HUES48 (cell line): ENCODE measurements around the gene VOPP1.

Source experiments
- H3K27ac ChIP-seq: one replicate; pipeline ENCODE4 v1.7.0; 2013; ENCODE audit warnings: low read depth, low read length, inconsistent platforms
- H3K27me3 ChIP-seq: 2 replicates; pipeline ENCODE4 v1.6.1; 2013; ENCODE audit warnings: mild to moderate bottlenecking, low read length; ENCODE audit not compliant: control insufficient read depth, insufficient read depth
- H3K36me3 ChIP-seq: 2 replicates; pipeline ENCODE4 v1.6.1; 2013; ENCODE audit warnings: low read length; ENCODE audit not compliant: control insufficient read depth, insufficient read depth
- H3K4me1 ChIP-seq: 2 replicates; pipeline ENCODE4 v1.6.1; 2013; ENCODE audit warnings: mild to moderate bottlenecking, low read length; ENCODE audit not compliant: control insufficient read depth, insufficient read depth
- H3K4me3 ChIP-seq: 2 replicates; pipeline ENCODE4 v1.5.1; 2013; ENCODE audit warnings: mild to moderate bottlenecking, low read depth, low read length
- H3K9ac ChIP-seq: 2 replicates; pipeline ENCODE4 v1.6.1; 2013; ENCODE audit warnings: mild to moderate bottlenecking, low read depth, low read length, moderate library complexity
- H3K9me3 ChIP-seq: 2 replicates; pipeline ENCODE4 v1.6.1; 2013; ENCODE audit warnings: low read length; ENCODE audit not compliant: control insufficient read depth, insufficient read depth

VOPP1 gene

DNA sequence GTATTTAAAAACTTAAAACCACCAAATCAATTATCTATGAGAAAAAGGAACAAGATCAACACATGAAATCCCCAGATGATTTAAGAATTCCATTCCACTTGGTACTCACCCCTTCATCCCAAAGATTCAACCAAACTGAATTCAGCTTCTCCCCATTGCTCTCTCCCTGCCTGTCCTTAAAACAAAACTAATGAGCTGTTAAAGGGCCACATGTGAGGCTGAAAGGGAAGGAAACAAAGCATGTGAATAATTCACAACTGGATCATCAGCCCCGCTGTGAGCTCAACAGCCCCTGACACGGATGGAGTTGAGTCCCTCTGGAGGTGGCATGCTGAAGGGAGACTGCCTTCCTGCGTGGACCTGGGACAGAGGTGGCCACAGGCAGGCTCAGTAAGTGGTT, 32.9 kb downstream of the VOPP1 start:
- Histone ChIP-seq H3K9me3 (no peaks in the 10 kb centered on the region), H3K4me3 (no peak overlapping the region), H3K27ac (peak overlapping the region; percentile 60), H3K36me3 (no peaks in the 10 kb centered on the region), H3K27me3 (no peaks in the 10 kb centered on the region), H3K4me1 (peaks cover 47% of the 10 kb centered on the region), H3K9ac (0 out of 2 replicates have a peak overlapping the region, but pooled peaks have one; percentile 19)

DNA sequence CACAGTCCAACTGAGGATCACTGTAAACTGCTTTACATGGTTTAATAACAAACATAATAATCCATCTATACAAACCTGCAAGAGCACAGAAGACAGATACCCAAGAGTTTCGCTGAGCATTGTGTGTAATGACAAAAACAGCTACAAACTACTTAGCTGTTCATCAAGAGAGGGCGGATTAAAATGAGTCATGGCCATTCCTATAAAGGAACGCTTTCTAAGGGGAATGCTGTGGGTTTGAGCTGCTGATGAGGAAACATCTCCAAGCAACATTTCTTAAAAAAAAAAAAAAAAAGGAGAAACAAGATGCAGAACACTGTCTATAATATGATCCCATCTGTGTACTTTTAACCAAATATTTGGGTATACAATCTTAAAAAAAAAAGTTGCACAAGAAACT, 33.8 kb downstream of the VOPP1 start:
- Histone ChIP-seq H3K4me1 (peaks cover 47% of the 10 kb centered on the region), H3K27ac (no peak overlapping the region), H3K27me3 (no peaks in the 10 kb centered on the region), H3K36me3 (no peaks in the 10 kb centered on the region), H3K9me3 (no peaks in the 10 kb centered on the region), H3K4me3 (no peak overlapping the region), H3K9ac (no peak overlapping the region)

DNA sequence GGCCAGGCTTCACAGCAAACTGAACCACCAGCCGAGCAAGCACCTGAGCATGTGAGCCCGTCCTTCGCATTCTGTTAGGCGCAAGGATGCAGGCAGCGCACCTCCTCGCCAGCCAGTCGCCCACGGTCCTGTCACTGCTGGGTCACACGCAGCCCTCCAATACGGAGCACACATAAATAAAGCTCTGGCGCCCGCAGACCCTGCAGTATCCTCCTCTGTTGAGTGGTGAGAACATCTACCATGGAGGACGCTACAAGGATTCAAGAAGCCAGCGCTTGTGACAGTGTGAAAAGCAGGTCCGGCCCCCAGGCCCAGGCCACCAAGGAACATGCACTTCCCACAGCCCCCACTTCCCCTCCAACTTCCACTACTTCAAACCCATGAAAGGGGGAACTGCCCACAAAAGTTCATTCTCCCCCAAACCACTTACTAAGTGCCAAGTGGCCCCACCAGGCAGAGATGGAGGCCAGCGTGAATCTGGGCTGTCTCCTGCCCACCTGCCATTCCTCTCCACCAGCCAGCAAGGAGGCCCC, 34.8 kb downstream of the VOPP1 start:
- Histone ChIP-seq H3K4me1 (peaks cover 54% of the 10 kb centered on the region), H3K36me3 (no peaks in the 10 kb centered on the region), H3K4me3 (no peak overlapping the region), H3K27ac (no peak overlapping the region), H3K27me3 (no peaks in the 10 kb centered on the region), H3K9ac (no peak overlapping the region), H3K9me3 (no peaks in the 10 kb centered on the region)

DNA sequence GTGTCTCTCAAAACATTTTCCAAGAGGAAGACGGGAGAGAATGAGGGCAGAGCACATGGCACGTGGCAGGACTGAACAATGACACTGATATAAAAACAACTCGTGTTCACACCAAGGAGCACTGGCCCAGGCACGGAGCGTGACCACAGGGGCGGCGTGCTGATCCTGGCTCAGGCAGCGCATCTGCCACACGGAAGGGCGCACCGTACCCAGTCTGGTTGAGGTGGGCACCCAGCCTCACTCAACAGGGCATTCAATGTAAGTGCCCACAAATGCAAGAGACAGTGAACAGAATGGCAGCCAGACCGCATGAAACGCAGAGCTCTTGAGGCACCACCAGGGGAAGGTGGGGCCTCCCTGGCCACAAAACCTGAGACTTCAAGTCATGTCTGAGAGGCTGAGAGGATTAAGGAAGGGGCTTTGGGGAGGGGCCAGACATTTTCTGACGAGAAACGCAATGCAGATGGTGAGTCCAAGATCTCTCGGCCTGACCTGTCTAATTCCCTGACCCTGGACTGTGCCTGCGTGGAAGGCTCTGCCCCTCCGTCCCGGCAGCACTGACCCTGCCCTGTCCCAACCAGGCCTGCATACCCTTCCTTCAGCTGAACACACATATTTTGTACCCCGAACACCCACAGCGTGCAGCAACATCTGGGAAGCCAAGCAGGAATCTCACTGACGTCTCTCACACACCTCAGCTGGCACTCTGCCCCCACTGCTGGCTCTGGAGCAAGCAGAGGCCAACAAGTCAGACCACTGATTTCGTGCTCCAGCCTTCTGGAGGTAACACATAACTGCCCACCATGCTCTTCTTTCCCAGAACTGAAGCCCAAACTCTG, 35.5 kb downstream of the VOPP1 start:
- Histone ChIP-seq H3K9ac (no peak overlapping the region), H3K9me3 (no peaks in the 10 kb centered on the region), H3K27ac (no peak overlapping the region), H3K4me1 (peaks cover 60% of the 10 kb centered on the region), H3K36me3 (no peaks in the 10 kb centered on the region), H3K4me3 (no peak overlapping the region), H3K27me3 (no peaks in the 10 kb centered on the region)

DNA sequence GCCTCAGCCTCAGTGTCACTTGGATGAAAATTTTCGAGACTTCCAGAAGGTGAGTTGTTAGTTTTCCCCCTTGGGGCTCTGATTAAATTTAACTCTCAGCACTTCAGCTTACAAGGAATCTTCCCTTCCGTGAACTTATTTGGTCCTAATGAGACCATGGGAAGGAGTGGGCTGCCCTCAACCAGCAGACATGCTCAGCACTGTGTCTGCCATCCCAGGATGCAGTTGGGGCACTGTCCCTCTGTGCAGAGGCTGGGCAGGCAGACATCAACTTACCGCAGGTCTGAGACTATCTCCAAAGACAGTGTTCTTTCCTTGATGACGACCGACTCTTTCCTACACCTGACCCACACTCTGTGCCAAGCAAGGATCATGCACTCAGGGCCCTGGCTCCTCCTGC, 36.7 kb downstream of the VOPP1 start:
- Histone ChIP-seq H3K9me3 (no peaks in the 10 kb centered on the region), H3K4me3 (no peak overlapping the region), H3K9ac (no peak overlapping the region), H3K4me1 (peaks cover 60% of the 10 kb centered on the region), H3K27ac (no peak overlapping the region), H3K27me3 (no peaks in the 10 kb centered on the region), H3K36me3 (no peaks in the 10 kb centered on the region)

DNA sequence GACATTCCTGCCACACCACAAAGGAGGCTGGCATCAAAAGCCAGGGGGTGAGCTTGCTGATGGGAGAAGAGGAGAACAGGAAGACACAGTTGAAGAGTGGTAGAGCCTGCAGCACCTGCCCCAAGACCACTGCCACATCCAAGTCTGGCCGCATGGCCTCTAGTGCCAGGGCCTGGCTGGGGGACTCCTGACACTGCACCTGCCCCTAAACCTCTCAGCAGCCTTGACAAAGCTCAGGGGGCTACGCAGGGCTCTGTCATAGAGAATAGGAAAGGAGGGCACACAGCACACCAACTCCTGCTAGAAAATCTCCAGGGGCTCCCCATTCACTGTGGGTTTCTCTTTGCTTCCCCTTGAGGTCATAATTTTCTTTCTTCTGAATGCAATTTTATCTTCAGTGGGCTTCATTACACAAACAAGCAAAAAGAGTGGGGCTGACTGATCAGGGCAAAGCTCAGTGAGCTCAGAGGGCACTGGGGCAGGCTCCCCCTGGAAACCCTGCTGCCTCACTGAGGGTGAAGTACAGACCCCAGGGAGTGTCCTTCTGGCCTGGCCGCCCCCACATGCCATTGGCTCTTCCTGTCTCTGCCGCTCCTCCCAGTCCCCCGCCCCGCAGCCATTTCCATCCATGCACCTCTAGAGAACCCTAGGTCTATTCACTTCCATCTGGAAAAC, 37.2 kb downstream of the VOPP1 start:
- Histone ChIP-seq H3K4me1 (peaks cover 62% of the 10 kb centered on the region), H3K9me3 (no peaks in the 10 kb centered on the region), H3K36me3 (no peaks in the 10 kb centered on the region), H3K4me3 (no peak overlapping the region), H3K27ac (no peak overlapping the region), H3K27me3 (no peaks in the 10 kb centered on the region), H3K9ac (no peak overlapping the region)

DNA sequence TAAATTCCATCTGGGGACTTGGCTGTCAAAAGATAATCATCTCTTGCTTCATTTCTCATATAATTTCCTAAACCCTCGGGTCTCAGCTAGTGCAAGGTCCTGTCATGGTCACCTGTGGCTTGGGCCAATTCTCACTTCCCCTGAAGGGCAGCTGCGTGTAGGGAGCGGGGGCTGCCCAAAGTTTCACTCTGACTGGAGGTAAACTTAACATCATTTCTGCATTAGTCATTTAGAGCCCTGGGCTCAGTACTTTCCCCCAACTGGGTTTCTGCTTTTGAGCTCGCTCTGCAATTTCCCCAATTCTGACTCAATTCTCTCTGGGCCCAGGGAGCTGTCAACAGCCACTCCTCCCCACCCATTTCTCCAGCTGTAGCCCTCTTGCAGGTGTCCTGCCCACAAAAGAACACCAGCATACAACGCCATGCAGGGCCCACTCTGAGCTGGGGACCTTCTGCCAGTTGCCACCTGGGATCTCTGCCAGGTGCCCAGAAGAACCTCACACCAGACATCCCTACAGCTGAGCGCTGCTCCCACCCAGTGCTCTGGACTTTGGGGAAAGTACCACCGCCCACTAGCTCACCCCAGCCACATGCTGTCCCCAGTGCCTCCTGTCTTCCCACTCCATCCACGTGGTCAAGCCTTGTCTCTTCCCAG, 37.9 kb downstream of the VOPP1 start:
- H3K27ac ChIP-seq, result no peak overlapping the region

DNA sequence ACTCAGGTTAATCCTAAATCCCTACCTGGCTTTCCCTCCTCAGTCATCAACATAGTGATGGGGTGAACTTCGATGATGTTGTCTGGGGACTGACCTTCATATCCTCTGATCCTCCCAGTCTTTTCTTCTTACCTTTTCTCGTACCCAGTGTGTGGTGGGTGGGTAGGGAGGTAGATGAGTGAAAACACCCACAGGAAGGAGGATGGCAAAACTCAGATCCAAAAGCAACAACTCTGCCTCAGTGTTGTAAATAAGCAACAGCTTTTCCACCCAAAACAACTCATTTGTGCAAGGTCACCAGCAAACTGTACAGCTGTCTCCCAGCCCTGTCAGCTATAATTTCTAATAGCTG, 38.6 kb downstream of the VOPP1 start:
- peaks cover 55% of the 10 kb centered on the region for H3K4me1 ChIP-seq
- H3K9ac ChIP-seq, result no peak overlapping the region
- H3K9me3 ChIP-seq, result no peaks in the 10 kb centered on the region
- no peaks in the 10 kb centered on the region for H3K36me3 ChIP-seq
- no peak overlapping the region for H3K4me3 ChIP-seq
- H3K27me3 ChIP-seq, result no peaks in the 10 kb centered on the region
- H3K27ac ChIP-seq, result no peak overlapping the region

More for the DNA sequence above, 37.9 kb downstream of the VOPP1 start:
- peaks cover 59% of the 10 kb centered on the region for H3K4me1 ChIP-seq
- H3K4me3 ChIP-seq, result no peak overlapping the region
- no peaks in the 10 kb centered on the region for H3K27me3 ChIP-seq
- H3K9me3 ChIP-seq, result no peaks in the 10 kb centered on the region
- H3K9ac ChIP-seq, result no peak overlapping the region
- H3K36me3 ChIP-seq, result no peaks in the 10 kb centered on the region

DNA sequence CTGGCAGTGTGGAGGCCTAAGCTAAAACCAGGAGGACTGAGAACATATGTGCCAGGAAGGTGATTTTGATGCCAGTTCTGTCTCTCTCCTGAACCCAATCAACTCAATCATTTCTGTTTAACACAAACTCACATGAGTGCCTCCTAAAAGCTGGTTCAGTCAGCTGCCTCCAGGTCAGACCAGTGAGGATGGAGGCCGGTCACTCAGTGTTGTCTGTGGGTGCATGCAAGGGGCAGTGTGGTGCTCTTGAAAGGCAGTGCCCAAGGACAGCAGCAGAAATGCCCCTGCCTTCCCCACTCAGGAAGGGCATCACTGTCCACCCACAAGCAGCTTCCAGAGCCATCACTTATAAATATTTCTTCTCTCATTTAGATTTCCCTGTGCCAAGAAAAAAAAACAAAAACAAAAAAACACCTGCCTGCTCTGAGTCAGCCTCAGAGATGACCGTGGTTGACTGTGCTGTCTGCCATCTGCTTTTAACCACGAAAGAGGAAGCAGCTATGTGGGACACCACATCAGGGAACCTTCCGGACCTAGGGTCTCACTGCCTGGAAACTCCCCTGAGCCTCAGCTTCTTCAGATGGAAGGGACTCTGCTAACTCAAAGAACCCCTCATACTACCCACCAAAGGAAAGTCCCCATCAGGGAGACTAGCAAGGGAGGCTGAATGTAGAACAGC, 39.1 kb downstream of the VOPP1 start:
- Histone ChIP-seq H3K27ac (no peak overlapping the region), H3K4me3 (no peak overlapping the region)

DNA sequence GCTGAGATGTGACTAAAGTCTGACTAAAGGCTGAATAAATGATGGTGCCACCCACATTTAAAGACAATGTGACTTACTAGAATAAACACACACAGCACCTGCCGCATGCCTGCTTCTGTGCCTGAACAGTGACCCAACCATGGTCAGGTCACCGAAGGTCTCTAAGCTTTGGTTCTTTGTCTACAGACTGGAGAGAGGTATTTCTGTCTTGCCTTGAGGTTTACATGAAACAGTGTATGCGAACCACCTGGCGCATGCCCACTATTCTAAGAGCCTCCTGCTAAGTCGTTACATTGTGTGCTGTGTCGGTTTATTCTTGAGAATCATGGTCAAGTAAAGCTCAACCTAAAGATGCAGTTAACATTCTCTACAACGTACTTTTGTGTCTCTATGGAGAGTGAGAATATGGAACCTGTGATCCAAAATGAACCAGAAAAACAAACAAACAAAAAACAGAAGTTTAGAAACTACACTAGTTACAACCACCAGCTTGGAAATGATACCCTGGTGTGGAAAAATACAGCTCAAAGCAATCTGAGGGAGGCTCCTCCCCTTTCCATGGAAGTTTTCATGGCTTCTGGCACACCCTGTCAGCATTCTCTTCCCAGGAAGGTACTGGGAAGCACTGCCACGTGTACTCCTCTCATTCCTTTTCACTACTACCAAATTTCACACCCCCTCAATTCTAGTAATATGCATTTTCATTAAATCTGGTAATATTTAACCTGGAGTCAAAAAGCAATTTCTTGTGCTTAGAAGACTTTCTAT, 40.0 kb downstream of the VOPP1 start:
- H3K4me1 ChIP-seq, result peaks cover 50% of the 10 kb centered on the region
- H3K36me3 ChIP-seq, result no peaks in the 10 kb centered on the region
- no peaks in the 10 kb centered on the region for H3K9me3 ChIP-seq
- no peak overlapping the region for H3K9ac ChIP-seq
- H3K4me3 ChIP-seq, result no peak overlapping the region
- H3K27ac ChIP-seq, result no peak overlapping the region
- no peaks in the 10 kb centered on the region for H3K27me3 ChIP-seq

More for the DNA sequence above, 39.1 kb downstream of the VOPP1 start:
- Histone ChIP-seq H3K27me3 (no peaks in the 10 kb centered on the region), H3K9me3 (no peaks in the 10 kb centered on the region), H3K36me3 (no peaks in the 10 kb centered on the region), H3K4me1 (peaks cover 50% of the 10 kb centered on the region), H3K9ac (no peak overlapping the region)
